WI38 (cell line): ENCODE results near the gene SHISA3.

Experiments
- H3K4me3 ChIP-seq: 2 replicates; pipeline ENCODE4 v1.5.1; 2011; ENCODE audit warnings: low read depth, mild to moderate bottlenecking, control low read depth, low read length
- TF ChIP-seq, protein P1 (sequence below): IDR thresholded peaks from 2 replicates; pipeline ENCODE4 v1.5.1; 2012; ENCODE audit warnings: low read depth, mild to moderate bottlenecking, control low read depth, low read length

Gene SHISA3

DNA sequence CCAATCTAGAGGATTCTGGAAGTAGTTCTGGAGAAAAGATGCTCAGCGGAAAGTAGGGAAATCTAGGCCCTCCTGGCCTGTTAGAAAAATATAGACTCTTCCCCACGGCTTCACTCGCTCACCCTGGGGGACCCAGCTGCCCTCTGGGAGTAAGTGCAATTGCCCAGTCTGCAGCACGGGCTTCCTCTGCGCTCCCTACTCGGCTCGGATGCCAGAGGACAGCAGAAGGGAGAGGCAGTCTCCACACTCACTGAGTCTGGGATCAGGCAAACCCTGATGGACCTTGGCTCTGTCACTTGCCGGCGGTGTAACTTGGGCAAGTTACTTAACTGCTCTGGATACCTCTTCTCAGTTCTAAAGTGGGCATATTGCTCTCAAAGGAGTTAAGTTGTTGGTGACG lies 2.1 kb downstream of the SHISA3 start:
- TF ChIP-seq, protein P1, sequence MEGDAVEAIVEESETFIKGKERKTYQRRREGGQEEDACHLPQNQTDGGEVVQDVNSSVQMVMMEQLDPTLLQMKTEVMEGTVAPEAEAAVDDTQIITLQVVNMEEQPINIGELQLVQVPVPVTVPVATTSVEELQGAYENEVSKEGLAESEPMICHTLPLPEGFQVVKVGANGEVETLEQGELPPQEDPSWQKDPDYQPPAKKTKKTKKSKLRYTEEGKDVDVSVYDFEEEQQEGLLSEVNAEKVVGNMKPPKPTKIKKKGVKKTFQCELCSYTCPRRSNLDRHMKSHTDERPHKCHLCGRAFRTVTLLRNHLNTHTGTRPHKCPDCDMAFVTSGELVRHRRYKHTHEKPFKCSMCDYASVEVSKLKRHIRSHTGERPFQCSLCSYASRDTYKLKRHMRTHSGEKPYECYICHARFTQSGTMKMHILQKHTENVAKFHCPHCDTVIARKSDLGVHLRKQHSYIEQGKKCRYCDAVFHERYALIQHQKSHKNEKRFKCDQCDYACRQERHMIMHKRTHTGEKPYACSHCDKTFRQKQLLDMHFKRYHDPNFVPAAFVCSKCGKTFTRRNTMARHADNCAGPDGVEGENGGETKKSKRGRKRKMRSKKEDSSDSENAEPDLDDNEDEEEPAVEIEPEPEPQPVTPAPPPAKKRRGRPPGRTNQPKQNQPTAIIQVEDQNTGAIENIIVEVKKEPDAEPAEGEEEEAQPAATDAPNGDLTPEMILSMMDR: no peak
- peak overlapping the region; percentile 68 for H3K4me3 ChIP-seq

DNA sequence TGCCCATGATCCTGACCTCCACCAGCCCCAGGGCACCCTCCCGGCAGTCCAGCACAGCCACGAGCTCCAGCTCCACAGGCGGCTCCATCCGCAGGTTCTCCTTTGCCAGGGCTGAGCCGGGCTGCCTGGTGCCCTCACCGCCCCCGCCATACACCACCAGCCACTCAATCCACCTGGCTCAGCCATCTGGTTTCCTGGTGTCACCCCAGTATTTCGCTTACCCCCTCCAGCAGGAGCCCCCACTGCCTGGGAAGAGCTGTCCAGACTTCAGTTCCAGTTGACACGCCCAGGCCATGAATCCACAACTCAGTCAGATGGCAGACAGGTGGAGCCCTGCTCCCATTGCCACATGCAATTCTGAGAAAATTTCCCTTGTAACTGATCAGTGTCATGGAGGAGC lies 3.9 kb downstream of the SHISA3 start:
- H3K4me3 ChIP-seq: no peak overlapping the region
- TF ChIP-seq, protein P1: no peak

DNA sequence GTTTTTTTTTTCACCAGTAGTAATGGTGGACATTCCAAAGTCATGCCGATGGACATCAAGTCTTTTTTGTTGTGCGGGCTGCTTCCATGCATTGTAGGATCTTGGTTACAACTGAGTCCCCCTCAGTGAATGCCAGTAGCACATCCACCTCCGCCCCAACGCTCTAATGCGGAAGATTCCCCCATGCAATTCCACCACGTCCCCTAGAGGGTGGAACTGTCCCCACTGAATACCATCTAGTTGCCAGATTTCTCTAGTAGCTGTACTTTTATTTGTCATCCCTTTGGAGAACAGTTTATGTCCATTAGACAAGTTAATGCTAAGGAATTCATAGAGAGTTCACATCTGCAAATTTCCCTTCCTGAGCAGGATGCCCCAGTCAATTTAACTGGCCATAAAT lies 6.7 kb downstream of the SHISA3 start:
- TF ChIP-seq, protein P1: no peak
- no peak overlapping the region for H3K4me3 ChIP-seq

GRCh38 chr4:42410446-42410845 lies 13.2 kb downstream of the SHISA3 start:
- H3K4me3 ChIP-seq: no peak overlapping the region
- TF ChIP-seq, protein P1: no peak

DNA sequence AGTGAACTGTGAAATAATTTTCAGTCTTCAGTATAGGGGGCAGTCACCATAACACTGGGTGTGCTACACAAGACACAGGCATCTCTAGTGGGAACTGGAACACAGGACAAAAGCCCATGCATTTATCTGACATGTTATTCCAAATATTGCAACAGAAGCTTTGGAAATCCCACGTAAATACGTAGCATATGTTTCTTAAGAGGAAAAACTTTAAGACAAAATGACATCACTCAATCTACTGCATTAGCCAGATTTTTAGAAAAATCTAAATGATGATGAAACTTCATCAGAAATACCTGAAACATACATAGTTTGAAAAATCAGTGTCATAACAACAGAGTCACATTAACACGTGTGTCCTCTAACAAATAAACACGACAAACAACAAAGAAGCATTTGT lies 14.5 kb downstream of the SHISA3 start:
- H3K4me3 ChIP-seq: no peak overlapping the region
- TF ChIP-seq, protein P1: no peak

- TF ChIP-seq, protein P1: no peak
- no peak overlapping the region for H3K4me3 ChIP-seq
Measured at GRCh38 chr4:42412251-42412650, 15.0 kb downstream of the SHISA3 start.

GRCh38 chr4:42415281-42415680 lies 18.0 kb downstream of the SHISA3 start:
- TF ChIP-seq, protein P1: no peak
- H3K4me3 ChIP-seq: no peak overlapping the region
